Activated CD4-positive, alpha-beta T cell treated with anti-CD3 and anti-CD28 coated beads for 36 hours (primary cell): ENCODE results near the gene SCGB1D4. TPM values are rescaled to one million over a fixed set of nuclear protein-coding genes. Genes with fewer than 3 reads are reported as not detected.

Experiments used
- ATAC-seq: fragments of 200-7000 bp; cut with Tn5 transposase; one replicate; pipeline ENCODE4 v1.10.0; 2021; ENCODE audit warnings: mild to moderate bottlenecking, moderate library complexity
- CTCF ChIA-PET: fragments of 350-600 bp; sonication (Branson Sonifier 250); formaldehyde crosslinking; loops from one replicate; lab custom pipeline; 2021; ENCODE audit warnings: antibody characterized with exemption; lab: Charles Lee
- POLR2A ChIA-PET: fragments of 350-600 bp; sonication (Branson Sonifier 250); formaldehyde crosslinking; loops from one replicate; lab custom pipeline; 2021; ENCODE audit warnings: antibody characterized with exemption, inconsistent platforms; lab: Charles Lee
- DNase-seq: peaks from one replicate; pipeline ENCODE4 v3.0.0-alpha.2; 2020
- H3K27ac Mint-ChIP-seq: one replicate; pipeline ENCODE4 v1.8.0; 2021; ENCODE audit warnings: mixed read lengths
- H3K27me3 Mint-ChIP-seq: one replicate; pipeline ENCODE4 v1.8.0; 2021; ENCODE audit warnings: mixed read lengths
- H3K36me3 Mint-ChIP-seq: one replicate; pipeline ENCODE4 v1.8.0; 2021; ENCODE audit warnings: low read depth, mixed read lengths
- H3K4me1 Mint-ChIP-seq: one replicate; pipeline ENCODE4 v1.8.0; 2021; ENCODE audit warnings: mixed read lengths
- H3K4me3 Mint-ChIP-seq: one replicate; pipeline ENCODE4 v1.8.0; 2021; ENCODE audit warnings: mild to moderate bottlenecking, moderate library complexity, mixed read lengths
- H3K9me3 Mint-ChIP-seq: one replicate; pipeline ENCODE4 v1.8.0; 2021; ENCODE audit warnings: low read depth, mixed read lengths
- intact Hi-C, 2 experiments: fragments of 100-400 bp; cut with DNase I in 1 of 2; cut with micrococcal nuclease in 1 of 2; formaldehyde crosslinking; loops; one replicate each; pipeline versions ENCODE4 v1.14.2 to v1.15.1; 2022 to 2024; cut with DNase I, micrococcal nuclease
- total RNA-seq, 2 experiments: library from RNA; stranded (reverse); gene quantifications; one replicate each; pipeline ENCODE4 v1.2.3, GENCODE V29; 2021

The SCGB1D4 gene
- total RNA-seq, 2 experiments from 2014 or later = not detected

- H3K4me1 Mint-ChIP-seq = no peaks in the 10 kb centered on the region
- intact Hi-C loops = no loop called here
- H3K9me3 Mint-ChIP-seq = peaks cover 33% of the 10 kb centered on the region
- ChIA-PET CTCF (interaction anchor here (0.6 kb wide), 1 partner anchor 69 kb away, joined by 3 read pairs; no protein-coding TSS in a partner anchor), POLR2A (no interaction called here)
- H3K36me3 Mint-ChIP-seq = peaks cover 15% of the 10 kb centered on the region
- no peak overlapping the region for H3K27ac Mint-ChIP-seq
- DNase-seq = no peak
- H3K4me3 Mint-ChIP-seq = no peak overlapping the region
- ATAC-seq = no peak
- peaks cover 25% of the 10 kb centered on the region for H3K27me3 Mint-ChIP-seq
These were observed 47.2 kb downstream of the SCGB1D4 start for GRCh38 chr11:62251698-62252097.

Other genes with a start within 250 kb of the SCGB1D4 start
- 100 to 1,000 TPM; 125 to 140 TPM for gene INCENP, start 175.1 kb downstream of the SCGB1D4 start, total RNA-seq
- gene SCGB1D1, start 108.9 kb downstream of the SCGB1D4 start, total RNA-seq = not detected
- gene SCGB2A1, start 90.4 kb downstream of the SCGB1D4 start, total RNA-seq = not detected
- not detected for gene SCGB1D2, start 56.8 kb downstream of the SCGB1D4 start, total RNA-seq
- gene SCGB2A2, start 28.9 kb downstream of the SCGB1D4 start, total RNA-seq = not detected
- gene ASRGL1, start 38.4 kb upstream of the SCGB1D4 start, total RNA-seq = 1 to 10 TPM; 1.2 to 1.3 TPM
- not detected for gene SCGB1A1, start 120.0 kb upstream of the SCGB1D4 start, total RNA-seq
- 10 to 100 TPM; 47.3 to 54.7 TPM for gene AHNAK, start 247.7 kb upstream of the SCGB1D4 start, total RNA-seq